ENCODE results near the gene SLFNL1. TPM values are rescaled to one million over a fixed set of nuclear protein-coding genes. Genes with fewer than 3 reads are reported as not detected.

SLFNL1 gene
- total and polyA plus RNA-seq, 8 donors, result 0.79 to 4.9 (median 1.0) TPM

DNA sequence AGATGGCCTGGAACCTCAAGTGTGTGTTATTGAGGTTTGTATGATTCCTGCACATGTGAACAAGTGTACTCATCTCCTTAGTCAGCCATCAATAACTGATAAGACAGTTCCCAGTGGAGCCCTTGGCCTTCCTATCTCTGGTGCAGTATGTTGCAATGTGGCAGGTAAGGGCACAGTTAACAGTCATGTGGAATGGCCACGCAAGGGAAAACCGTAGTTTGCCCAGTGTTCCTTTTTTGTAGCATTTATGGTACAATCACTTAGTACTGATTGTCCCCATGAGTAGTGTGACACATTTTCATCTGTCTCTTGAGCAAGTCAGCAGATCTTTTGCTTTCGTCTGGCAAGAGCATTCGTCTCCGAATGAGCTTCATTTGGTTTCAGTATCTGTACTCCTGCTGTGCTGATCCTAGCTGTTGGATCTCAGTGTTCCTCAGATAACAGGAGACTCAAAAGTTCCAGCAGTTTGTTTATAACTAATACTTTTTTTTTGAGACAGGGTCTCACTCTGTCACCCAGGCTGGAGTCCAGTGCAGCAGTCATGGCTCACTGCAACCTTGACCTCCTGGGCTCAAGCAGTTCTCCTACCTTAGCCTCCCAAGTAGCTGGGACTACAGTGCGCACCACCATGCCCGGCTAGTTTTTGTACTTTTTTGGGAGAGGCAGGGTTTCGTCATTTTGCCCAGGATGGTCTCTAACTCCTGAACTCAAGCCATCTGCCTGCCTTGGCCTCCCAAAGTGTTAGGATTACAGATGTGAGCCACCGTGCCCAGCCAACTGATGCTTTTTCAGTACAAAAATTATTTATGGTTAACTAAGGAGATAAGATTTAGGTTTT lies 33.9 kb downstream of the SLFNL1 start:
- intact Hi-C loops (cut with DNase I), result no loop called here
- ATAC-seq (no peak), DNase-seq (no peak)
- no peak overlapping the region for H3K4me3 ChIP-seq
- no peak overlapping the region for H3K27ac ChIP-seq
- peaks cover 0 to 92% of the 10 kb centered on the region in 2 donors for H3K36me3 ChIP-seq
- no peaks in the 10 kb centered on the region for H3K9me3 ChIP-seq
- no peaks in the 10 kb centered on the region for H3K27me3 ChIP-seq
- H3K4me1 ChIP-seq, result peaks cover 0 to 25% of the 10 kb centered on the region in 2 donors
- TF ChIP-seq, protein P1, sequence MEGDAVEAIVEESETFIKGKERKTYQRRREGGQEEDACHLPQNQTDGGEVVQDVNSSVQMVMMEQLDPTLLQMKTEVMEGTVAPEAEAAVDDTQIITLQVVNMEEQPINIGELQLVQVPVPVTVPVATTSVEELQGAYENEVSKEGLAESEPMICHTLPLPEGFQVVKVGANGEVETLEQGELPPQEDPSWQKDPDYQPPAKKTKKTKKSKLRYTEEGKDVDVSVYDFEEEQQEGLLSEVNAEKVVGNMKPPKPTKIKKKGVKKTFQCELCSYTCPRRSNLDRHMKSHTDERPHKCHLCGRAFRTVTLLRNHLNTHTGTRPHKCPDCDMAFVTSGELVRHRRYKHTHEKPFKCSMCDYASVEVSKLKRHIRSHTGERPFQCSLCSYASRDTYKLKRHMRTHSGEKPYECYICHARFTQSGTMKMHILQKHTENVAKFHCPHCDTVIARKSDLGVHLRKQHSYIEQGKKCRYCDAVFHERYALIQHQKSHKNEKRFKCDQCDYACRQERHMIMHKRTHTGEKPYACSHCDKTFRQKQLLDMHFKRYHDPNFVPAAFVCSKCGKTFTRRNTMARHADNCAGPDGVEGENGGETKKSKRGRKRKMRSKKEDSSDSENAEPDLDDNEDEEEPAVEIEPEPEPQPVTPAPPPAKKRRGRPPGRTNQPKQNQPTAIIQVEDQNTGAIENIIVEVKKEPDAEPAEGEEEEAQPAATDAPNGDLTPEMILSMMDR (IDR thresholded peaks at IDR 0.05), result no peak

DNA sequence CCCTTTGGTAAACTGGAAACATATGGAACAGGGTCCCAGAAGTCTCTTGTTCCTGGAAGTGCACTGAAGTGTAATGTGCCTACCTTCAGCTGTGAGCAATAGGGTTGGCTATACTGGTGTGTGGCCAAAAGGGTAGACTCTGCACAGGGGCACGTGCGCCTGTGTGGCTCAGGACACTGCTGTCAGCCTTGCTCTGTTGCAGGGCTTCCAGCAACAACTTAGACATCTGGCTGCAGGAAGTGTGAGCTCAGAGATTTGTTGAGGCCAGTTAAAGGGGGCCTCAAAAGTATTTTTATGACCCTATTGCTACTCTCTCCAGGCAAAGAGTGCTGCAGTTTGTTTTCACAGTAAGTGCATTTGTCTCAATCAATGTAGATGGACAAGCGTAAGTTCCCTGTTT lies 34.6 kb downstream of the SLFNL1 start:
- DNase-seq, result no peak
- Histone ChIP-seq H3K36me3 (peaks cover 0 to 85% of the 10 kb centered on the region in 2 donors), H3K27me3 (no peaks in the 10 kb centered on the region), H3K27ac (peak overlapping the region; percentile 19 to 34), H3K9me3 (no peaks in the 10 kb centered on the region), H3K4me3 (no peak overlapping the region), H3K4me1 (peaks cover 3 to 29% of the 10 kb centered on the region in 2 donors)
- ATAC-seq, result peak; percentile 4
- TF ChIP-seq, protein P1 (IDR thresholded peaks at IDR 0.05), result no peak
- intact Hi-C loops (cut with DNase I), result no loop called here

DNA sequence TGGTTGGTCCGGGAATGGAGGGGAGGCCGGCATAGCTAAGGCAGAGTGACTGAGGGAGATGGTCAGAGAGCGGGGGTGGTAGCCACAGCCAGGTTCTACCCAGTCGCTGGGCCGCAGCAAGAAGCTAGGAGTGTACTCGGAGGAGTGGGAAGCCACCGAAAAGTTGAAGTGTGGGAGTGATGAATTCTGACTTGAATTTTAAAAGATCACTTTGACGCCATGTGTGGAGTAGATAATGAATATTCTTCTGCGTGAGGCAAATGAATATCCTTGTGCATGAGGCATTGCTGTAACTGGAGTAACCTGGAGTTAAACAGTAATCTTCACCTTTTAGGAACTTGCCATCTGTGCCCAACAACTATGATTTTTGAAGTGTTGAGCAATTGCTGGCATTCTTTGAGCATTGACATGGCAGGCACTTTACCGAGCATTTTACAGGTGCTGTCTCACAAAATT lies 35.2 kb downstream of the SLFNL1 start:
- H3K27ac ChIP-seq, result peak overlapping the region in 1 of 2 donors; percentile 19
- H3K9me3 ChIP-seq, result no peaks in the 10 kb centered on the region
- no peaks in the 10 kb centered on the region for H3K27me3 ChIP-seq
- intact Hi-C loops (cut with DNase I), result no loop called here
- H3K36me3 ChIP-seq, result peaks cover 0 to 79% of the 10 kb centered on the region in 2 donors
- ATAC-seq (peak; percentile 67), DNase-seq (no peak)
- TF ChIP-seq, protein P1 (IDR thresholded peaks at IDR 0.05), result no peak
- no peak overlapping the region for H3K4me3 ChIP-seq
- peaks cover 5 to 35% of the 10 kb centered on the region in 2 donors for H3K4me1 ChIP-seq

DNA sequence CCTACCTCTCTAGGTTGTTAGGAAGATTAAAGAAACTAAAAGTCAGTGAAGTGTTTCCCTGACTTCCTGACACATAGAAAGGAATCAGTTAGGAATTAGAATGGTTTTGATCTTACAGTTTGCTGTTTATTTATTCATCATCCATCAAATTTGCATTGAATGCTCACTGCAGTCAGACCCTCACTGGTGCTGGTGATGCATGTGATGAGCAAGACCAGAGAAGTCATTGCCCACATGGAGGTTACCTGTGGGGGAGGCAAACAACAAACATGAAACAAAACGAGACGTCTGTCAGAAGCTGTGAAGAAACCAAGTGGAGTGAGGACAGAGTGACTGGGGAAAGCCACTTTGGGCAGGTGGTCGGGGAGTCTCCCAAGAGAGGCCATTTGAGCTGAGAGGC lies 35.6 kb downstream of the SLFNL1 start:
- TF ChIP-seq, protein P1 (IDR thresholded peaks at IDR 0.05), result no peak
- Histone ChIP-seq H3K4me1 (peaks cover 8 to 40% of the 10 kb centered on the region in 2 donors), H3K27me3 (no peaks in the 10 kb centered on the region), H3K4me3 (no peak overlapping the region), H3K9me3 (no peaks in the 10 kb centered on the region), H3K36me3 (peaks cover 0 to 75% of the 10 kb centered on the region in 2 donors), H3K27ac (no peak overlapping the region)
- DNase-seq (no peak), ATAC-seq (no peak)
- intact Hi-C loops (cut with DNase I), result no loop called here

DNA sequence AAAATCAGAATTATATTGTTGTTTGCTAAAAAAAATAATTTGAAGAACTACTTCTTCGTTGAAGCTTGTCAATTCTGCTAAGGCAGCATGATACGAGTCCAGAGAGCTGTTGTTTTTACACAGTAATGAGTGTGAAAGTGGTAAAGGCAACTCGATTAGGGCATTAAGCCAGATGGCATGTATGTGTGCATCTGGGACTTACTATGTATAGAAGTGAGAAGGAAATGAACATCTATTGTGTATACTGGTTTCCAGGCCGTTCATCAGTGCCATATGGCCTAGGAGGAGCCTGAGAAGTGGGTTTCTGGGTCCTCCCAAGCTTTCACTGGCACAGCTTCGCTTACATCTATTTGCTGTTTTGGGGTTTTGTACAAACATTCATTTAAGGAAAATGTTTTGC lies 36.4 kb downstream of the SLFNL1 start:
- ATAC-seq (no peak), DNase-seq (no peak)
- Histone ChIP-seq H3K27me3 (no peaks in the 10 kb centered on the region), H3K4me3 (no peak overlapping the region), H3K4me1 (peaks cover 13 to 47% of the 10 kb centered on the region in 2 donors), H3K27ac (peak overlapping the region in 1 of 2 donors; percentile 17), H3K9me3 (no peaks in the 10 kb centered on the region), H3K36me3 (peaks cover 0 to 67% of the 10 kb centered on the region in 2 donors)
- intact Hi-C loops (cut with DNase I), result no loop called here
- TF ChIP-seq, protein P1 (IDR thresholded peaks at IDR 0.05), result no peak
